ENCODE results near the gene ZNF470.

DNA sequence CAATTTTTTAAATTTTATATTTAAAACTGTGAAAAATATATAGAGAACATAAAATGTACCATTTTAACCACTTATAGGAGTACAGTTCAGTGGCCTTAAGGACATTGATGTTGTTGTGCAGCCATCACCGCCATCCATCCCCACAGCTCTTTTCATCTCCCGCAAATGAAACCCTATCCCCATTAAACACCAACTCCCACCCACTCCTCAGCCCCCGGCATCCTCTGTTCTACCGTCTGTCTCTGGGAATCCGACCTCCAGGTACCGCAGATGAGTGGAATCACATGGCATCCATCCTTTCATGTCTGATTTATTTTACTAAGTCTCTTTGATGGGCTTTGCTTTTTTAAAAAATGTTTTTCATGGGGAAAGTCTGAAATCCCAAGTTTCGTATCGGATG is 51.9 kb downstream of the ZNF470 start:
- TF ChIP-seq, protein P1, sequence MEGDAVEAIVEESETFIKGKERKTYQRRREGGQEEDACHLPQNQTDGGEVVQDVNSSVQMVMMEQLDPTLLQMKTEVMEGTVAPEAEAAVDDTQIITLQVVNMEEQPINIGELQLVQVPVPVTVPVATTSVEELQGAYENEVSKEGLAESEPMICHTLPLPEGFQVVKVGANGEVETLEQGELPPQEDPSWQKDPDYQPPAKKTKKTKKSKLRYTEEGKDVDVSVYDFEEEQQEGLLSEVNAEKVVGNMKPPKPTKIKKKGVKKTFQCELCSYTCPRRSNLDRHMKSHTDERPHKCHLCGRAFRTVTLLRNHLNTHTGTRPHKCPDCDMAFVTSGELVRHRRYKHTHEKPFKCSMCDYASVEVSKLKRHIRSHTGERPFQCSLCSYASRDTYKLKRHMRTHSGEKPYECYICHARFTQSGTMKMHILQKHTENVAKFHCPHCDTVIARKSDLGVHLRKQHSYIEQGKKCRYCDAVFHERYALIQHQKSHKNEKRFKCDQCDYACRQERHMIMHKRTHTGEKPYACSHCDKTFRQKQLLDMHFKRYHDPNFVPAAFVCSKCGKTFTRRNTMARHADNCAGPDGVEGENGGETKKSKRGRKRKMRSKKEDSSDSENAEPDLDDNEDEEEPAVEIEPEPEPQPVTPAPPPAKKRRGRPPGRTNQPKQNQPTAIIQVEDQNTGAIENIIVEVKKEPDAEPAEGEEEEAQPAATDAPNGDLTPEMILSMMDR (IDR thresholded peaks at IDR 0.05), result no peak
- TF ChIP-seq POLR2A (IDR thresholded peaks at IDR 0.05; ENCODE audit: low read depth), result no peak
- no peak for TF ChIP-seq POLR2AphosphoS5 (IDR thresholded peaks at IDR 0.05)
